HG03354 (cell line): ENCODE results near the gene EPOP.

ENCODE experiments used
- ATAC-seq: cut with Tn5 transposase; IDR thresholded peaks from one replicate; pipeline ENCODE4 v1.9.1; 2021; ENCODE audit warnings: mild to moderate bottlenecking; ENCODE audit not compliant: unreplicated experiment, poor library complexity, severe bottlenecking

The EPOP gene

GRCh38 chr17:38674749-38675615 is at the start of gene EPOP:
TSS of gene EPOP (minus strand) at chr17:38674957. CDS start at chr17:38674495, 462 bp downstream.
- ATAC-seq, result peak; percentile 67

GRCh38 chr17:38721802-38722201 is 47.0 kb upstream of the EPOP start:
- ATAC-seq, result no peak

- no peak for ATAC-seq
Measured at GRCh38 chr17:38720941-38721340, 46.2 kb upstream of the EPOP start.

GRCh38 chr17:38719943-38720641 is 45.3 kb upstream of the EPOP start:
- ATAC-seq, result no peak

GRCh38 chr17:38719289-38719942 is 44.7 kb upstream of the EPOP start:
- ATAC-seq, result no peak

GRCh38 chr17:38717139-38717745 is 42.5 kb upstream of the EPOP start:
- ATAC-seq, result no peak

- ATAC-seq, result no peak
Measured at GRCh38 chr17:38716368-38717005, 41.7 kb upstream of the EPOP start.

- ATAC-seq, result no peak
Measured at GRCh38 chr17:38715216-38715943, 40.6 kb upstream of the EPOP start.

- no peak for ATAC-seq
Measured at GRCh38 chr17:38713456-38714075, 38.8 kb upstream of the EPOP start.

- no peak for ATAC-seq
Measured at GRCh38 chr17:38712593-38712992, 37.8 kb upstream of the EPOP start.

- ATAC-seq, result no peak
Measured at GRCh38 chr17:38711792-38712571, 37.2 kb upstream of the EPOP start.

- no peak for ATAC-seq
Measured at GRCh38 chr17:38710985-38711384, 36.2 kb upstream of the EPOP start.

- ATAC-seq, result no peak
Measured at GRCh38 chr17:38710604-38710962, 35.8 kb upstream of the EPOP start.

- no peak for ATAC-seq
Measured at GRCh38 chr17:38709864-38710603, 35.3 kb upstream of the EPOP start.

- no peak for ATAC-seq
Measured at GRCh38 chr17:38709104-38709820, 34.5 kb upstream of the EPOP start.

- ATAC-seq, result no peak
Measured at GRCh38 chr17:38707678-38708351, 33.1 kb upstream of the EPOP start.
